Calu3 (cell line): ENCODE data around the gene CCDC170. TPM values are rescaled to one million over a fixed set of nuclear protein-coding genes. Genes with fewer than 3 reads are reported as not detected.

ENCODE experiments used
- BruUV-seq: library from RNA; stranded (reverse); fragments of 400-500 nt; replicated peaks from 2 replicates; lab custom pipeline; 2021; lab: Mats Ljungman, UMichigan
- CTCF ChIA-PET: fragments of 300-600 bp; sonication (Branson Sonifier 250); formaldehyde crosslinking; loops from one replicate; lab custom pipeline; 2022; ENCODE audit warnings: antibody characterized with exemption; lab: Charles Lee
- DNase-seq: peaks from one replicate; pipeline ENCODE4 v3.0.0; 2022
- H3K27ac Mint-ChIP-seq: one replicate; pipeline ENCODE4 v1.8.0; 2022; ENCODE audit warnings: mixed read lengths; ENCODE audit not compliant: unreplicated experiment
- H3K27me3 Mint-ChIP-seq: one replicate; pipeline ENCODE4 v1.8.0; 2022; ENCODE audit warnings: mixed read lengths; ENCODE audit not compliant: unreplicated experiment
- H3K36me3 Mint-ChIP-seq: one replicate; pipeline ENCODE4 v1.8.0; 2022; ENCODE audit warnings: mild to moderate bottlenecking, moderate library complexity, mixed read lengths; ENCODE audit not compliant: insufficient read depth, unreplicated experiment
- H3K4me1 Mint-ChIP-seq: one replicate; pipeline ENCODE4 v1.8.0; 2022; ENCODE audit warnings: mild to moderate bottlenecking, low read depth, mixed read lengths; ENCODE audit not compliant: unreplicated experiment
- H3K4me3 Mint-ChIP-seq: one replicate; pipeline ENCODE4 v1.8.0; 2022; ENCODE audit warnings: mild to moderate bottlenecking, low read depth, moderate library complexity, mixed read lengths; ENCODE audit not compliant: unreplicated experiment
- H3K9me3 Mint-ChIP-seq: one replicate; pipeline ENCODE4 v1.8.0; 2022; ENCODE audit warnings: low read depth, mixed read lengths; ENCODE audit not compliant: unreplicated experiment
- intact Hi-C: fragments of 100-400 bp; cut with micrococcal nuclease; formaldehyde crosslinking; loops from one replicate; pipeline ENCODE4 v1.10.0; 2022; ENCODE audit not compliant: unreplicated experiment
- total RNA-seq: library from RNA; stranded (reverse); gene quantifications from 2 replicates; pipeline ENCODE4 v1.2.3, GENCODE V29; 2022
- TF ChIP-seq, protein P1 (sequence below): fragments of 200-600 bp; IDR thresholded peaks from one replicate; pipeline ENCODE4 v1.8.0; 2022; ENCODE audit warnings: antibody characterized with exemption; ENCODE audit not compliant: unreplicated experiment

The CCDC170 gene
- total RNA-seq, 1 experiment from 2014 or later, result 0.26 TPM

DNA sequence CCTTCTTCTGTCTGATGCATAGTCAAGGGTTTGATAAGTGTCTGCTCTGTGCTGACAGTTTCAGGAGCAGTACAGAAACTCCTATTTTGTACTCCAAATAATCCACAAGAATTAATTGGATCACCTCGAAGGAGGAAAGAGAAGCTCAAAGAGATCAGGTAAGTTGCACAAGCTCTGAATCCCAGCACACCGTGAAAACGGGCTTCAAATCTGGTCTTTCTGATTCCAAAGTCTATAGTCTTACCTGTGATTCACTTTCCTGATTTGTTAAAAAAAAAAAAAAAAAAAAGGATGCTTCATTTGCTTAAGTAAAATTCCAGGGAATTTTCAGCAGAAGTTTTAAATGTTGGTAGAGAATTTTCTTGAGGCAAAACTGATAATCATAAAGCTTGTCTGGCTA is 157.8 kb downstream of the CCDC170 start:
- H3K4me3 Mint-ChIP-seq, result no peak overlapping the region
- intact Hi-C loops, result no loop called here
- no peaks in the 10 kb centered on the region for H3K4me1 Mint-ChIP-seq
- peaks cover 3% of the 10 kb centered on the region for H3K9me3 Mint-ChIP-seq
- TF ChIP-seq, protein P1, sequence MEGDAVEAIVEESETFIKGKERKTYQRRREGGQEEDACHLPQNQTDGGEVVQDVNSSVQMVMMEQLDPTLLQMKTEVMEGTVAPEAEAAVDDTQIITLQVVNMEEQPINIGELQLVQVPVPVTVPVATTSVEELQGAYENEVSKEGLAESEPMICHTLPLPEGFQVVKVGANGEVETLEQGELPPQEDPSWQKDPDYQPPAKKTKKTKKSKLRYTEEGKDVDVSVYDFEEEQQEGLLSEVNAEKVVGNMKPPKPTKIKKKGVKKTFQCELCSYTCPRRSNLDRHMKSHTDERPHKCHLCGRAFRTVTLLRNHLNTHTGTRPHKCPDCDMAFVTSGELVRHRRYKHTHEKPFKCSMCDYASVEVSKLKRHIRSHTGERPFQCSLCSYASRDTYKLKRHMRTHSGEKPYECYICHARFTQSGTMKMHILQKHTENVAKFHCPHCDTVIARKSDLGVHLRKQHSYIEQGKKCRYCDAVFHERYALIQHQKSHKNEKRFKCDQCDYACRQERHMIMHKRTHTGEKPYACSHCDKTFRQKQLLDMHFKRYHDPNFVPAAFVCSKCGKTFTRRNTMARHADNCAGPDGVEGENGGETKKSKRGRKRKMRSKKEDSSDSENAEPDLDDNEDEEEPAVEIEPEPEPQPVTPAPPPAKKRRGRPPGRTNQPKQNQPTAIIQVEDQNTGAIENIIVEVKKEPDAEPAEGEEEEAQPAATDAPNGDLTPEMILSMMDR, result no peak
- no peaks in the 10 kb centered on the region for H3K36me3 Mint-ChIP-seq
- no peak overlapping the region for H3K27ac Mint-ChIP-seq
- CTCF ChIA-PET, result interaction anchor here (0.9 kb wide), 1 partner anchor 473 kb away, joined by 3 read pairs; no protein-coding TSS in a partner anchor
- no peak for DNase-seq
- no TSS peak for BruUV-seq
- H3K27me3 Mint-ChIP-seq, result no peaks in the 10 kb centered on the region

DNA sequence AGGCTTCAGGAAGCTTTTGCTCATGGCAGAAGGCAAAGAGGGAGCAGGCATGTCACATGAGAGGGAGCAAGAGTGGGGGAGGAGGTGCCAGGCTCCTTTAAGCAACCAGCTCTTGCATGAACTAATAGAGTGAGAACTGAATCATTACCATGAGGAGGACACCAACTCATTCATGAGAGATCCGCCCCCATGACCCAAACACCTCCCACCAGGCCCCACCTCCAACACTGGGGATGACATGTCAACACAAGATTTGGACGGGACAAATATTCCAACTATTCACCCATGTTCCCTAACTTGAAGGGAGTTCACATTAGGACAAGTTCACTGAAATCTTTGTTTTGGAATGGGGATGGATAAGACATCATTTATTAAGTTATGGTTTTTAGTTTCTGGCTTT is 158.5 kb downstream of the CCDC170 start:
- Mint-ChIP-seq H3K4me1 (no peaks in the 10 kb centered on the region), H3K36me3 (no peaks in the 10 kb centered on the region), H3K27me3 (no peaks in the 10 kb centered on the region), H3K27ac (no peak overlapping the region), H3K9me3 (peaks cover 3% of the 10 kb centered on the region), H3K4me3 (no peak overlapping the region)
- TF ChIP-seq, protein P1, result no peak
- intact Hi-C loops, result no loop called here
- CTCF ChIA-PET, result no interaction called here
- BruUV-seq, result no TSS peak
- DNase-seq, result no peak

DNA sequence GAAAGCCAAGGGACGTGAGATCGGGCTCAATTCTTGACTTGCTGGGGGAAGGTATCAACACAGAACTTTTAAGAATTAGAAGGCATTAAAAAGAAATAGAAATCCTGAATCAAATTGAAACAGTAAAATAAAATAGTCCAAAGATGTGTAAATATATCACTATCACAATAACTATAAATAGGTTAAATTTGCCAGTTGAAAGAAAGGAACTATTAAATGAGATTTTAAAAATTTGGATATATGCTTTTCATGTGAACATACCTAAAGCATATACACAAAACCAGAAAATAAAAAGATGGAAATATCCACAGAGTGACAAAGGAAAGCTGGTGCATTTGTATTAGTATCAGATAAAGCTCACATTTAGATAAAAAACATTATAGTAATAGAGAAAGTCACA is 161.3 kb downstream of the CCDC170 start:
- no TSS peak for BruUV-seq
- no peaks in the 10 kb centered on the region for H3K27me3 Mint-ChIP-seq
- H3K36me3 Mint-ChIP-seq, result no peaks in the 10 kb centered on the region
- CTCF ChIA-PET, result no interaction called here
- no peaks in the 10 kb centered on the region for H3K4me1 Mint-ChIP-seq
- intact Hi-C loops, result no loop called here
- peaks cover 3% of the 10 kb centered on the region for H3K9me3 Mint-ChIP-seq
- no peak for DNase-seq
- no peak overlapping the region for H3K4me3 Mint-ChIP-seq
- H3K27ac Mint-ChIP-seq, result no peak overlapping the region
- TF ChIP-seq, protein P1, result no peak

DNA sequence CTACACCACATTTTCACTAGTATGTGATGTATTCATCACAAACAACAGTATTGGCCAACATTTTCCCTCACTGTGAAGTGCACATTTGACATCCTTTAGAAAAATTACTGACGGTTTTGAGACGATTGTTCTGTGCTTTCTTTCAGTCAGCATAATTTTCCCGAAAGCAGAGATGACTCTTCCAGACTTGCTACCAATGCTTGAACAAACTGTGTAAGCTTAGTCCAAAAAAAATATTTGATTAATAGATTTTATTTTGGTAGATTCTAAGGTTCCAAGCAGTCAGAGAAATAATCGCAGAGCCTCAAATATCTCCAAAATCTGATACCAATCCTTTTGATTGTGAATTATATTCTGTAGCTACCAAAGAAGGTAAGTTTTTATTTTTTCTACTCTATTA is 162.6 kb downstream of the CCDC170 start:
- CTCF ChIA-PET, result no interaction called here
- Mint-ChIP-seq H3K27ac (no peak overlapping the region), H3K4me1 (no peaks in the 10 kb centered on the region), H3K36me3 (no peaks in the 10 kb centered on the region), H3K27me3 (no peaks in the 10 kb centered on the region), H3K4me3 (no peak overlapping the region), H3K9me3 (peaks cover 3% of the 10 kb centered on the region)
- BruUV-seq, result no TSS peak
- TF ChIP-seq, protein P1, result no peak
- no peak for DNase-seq
- intact Hi-C loops, result no loop called here
